Spleen (tissue), 3 donors: ENCODE data around the gene SCGB1D1.

Experiments used
- POLR2A ChIP-seq, 3 donors: fragments of 450-650 bp; IDR thresholded peaks; one replicate each; pipeline ENCODE4 v1.5.1; 2017; ENCODE audit warnings: antibody characterized with exemption in 3 of 3, mild to moderate bottlenecking in 1 of 3
- POLR2AphosphoS5 ChIP-seq, 3 donors: sonication (generic); formaldehyde crosslinking; IDR thresholded peaks; one replicate each; pipeline ENCODE4 v1.5.1; 2017; ENCODE audit warnings: antibody characterized with exemption in 3 of 3

GRCh38 chr11:62157603-62158002 lies 32.4 kb upstream of the SCGB1D1 start:
- TF ChIP-seq POLR2AphosphoS5 (IDR thresholded peaks at IDR 0.05) = no peak
- TF ChIP-seq POLR2A (IDR thresholded peaks at IDR 0.05) = no peak
